Fibroblast of peridontal ligament (primary cell): ENCODE data around the gene ARHGAP9.
"Not testable (repeated sequence)": the region's sequence is repeated elsewhere in the genome, so short reads cannot be mapped to it uniquely, and the experiment has no call there.

ENCODE experiments used
- DNase-seq: peaks from one replicate; pipeline ENCODE4 v3.0.0-alpha.2; 2010; ENCODE audit errors: extremely low read depth

The ARHGAP9 gene

DNA sequence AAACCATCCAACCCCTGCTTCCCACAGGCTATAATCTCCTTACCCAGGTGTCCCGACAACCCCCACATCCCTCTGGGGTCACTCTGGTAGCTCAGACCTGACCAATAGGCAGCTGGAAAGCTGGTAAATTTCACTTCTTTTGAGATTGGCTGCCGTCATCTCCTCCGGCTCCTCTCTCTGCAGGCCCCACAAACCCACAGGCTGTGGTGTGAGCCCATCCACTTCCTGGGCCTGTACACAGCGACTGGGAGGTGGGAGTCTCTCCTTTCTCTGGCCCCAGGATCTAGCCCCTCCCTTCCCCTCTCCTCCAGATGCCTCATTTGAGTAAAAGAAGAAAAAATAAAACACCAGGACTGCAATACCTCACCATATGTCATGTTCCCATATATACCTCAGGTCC is 44.4 kb downstream of the ARHGAP9 start:
- DNase-seq, result no peak

DNA sequence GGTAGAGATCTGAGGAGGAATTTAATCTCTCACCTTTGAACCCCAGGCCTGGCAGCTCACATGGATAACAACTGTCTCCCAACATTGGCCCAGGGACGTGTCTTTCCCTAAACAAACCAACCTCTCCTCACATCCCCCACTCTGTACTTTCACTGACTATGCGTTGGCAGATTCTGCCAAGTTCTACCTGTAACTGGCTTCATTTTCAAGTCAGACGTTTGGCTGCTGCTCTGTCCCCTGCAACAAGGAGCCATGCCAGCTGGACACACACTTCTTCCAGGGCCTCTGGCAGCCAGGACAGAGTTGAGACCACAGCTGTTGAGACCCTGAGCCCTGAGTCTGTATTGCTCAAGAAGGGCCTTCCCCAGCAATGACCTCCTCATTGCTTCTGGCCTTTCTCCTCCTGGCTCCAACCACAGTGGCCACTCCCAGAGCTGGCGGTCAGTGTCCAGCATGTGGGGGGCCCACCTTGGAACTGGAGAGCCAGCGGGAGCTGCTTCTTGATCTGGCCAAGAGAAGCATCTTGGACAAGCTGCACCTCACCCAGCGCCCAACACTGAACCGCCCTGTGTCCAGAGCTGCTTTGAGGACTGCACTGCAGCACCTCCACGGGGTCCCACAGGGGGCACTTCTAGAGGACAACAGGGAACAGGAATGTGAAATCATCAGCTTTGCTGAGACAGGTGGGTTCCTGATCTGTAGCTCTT is 45.0 kb downstream of the ARHGAP9 start, which contains the start of gene INHBC:
Gene INHBC (plus strand): TSS at position 268 of the 707 bp plus-strand sequence. CDS start 103 bp downstream, at position 371.
- DNase-seq, result no peak

DNA sequence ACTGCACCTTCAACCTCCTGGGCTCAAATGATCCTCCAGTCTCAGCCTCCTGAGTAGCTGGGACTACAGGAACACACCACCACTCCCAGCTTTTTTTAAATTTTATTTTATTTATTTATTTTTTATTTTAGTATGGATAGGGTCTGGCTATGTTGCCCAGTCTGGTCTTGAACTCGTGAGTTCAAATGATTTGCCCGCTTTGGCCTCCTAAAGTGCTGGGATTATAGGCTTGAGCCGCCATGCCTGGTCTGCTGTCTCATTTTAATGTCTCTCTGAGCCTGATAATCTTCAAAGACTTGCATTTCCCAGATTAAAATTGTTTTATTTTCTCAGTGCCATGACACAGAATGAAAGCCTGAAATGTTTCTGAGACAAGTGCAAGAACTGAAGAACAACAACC is 46.3 kb downstream of the ARHGAP9 start:
- DNase-seq, result no peak

DNA sequence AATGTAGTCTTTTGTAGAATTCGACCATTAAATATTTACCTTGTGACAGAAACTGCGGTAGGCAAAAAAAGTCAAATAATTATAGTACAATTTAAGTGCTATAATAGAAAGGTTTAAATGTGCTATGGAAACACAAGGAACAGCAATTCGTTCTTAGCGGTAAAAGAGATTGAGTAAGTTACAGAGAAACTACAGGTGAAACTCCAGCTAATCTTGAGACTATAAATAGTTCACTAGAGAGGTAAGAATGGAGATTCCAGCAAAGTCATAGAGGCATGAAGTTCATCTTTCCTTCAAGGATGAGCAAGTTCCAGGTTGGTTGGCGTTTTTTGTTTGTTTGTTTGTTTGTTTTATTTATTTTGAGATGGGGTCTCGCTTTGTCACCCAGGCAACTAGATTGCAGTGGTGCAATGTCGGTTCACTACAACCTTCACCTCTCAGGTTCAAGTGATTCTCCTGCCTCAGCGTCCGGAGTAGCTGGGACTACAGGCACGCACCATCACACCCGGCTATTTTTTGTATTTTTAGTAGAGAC is 47.9 kb downstream of the ARHGAP9 start:
- no peak for DNase-seq

DNA sequence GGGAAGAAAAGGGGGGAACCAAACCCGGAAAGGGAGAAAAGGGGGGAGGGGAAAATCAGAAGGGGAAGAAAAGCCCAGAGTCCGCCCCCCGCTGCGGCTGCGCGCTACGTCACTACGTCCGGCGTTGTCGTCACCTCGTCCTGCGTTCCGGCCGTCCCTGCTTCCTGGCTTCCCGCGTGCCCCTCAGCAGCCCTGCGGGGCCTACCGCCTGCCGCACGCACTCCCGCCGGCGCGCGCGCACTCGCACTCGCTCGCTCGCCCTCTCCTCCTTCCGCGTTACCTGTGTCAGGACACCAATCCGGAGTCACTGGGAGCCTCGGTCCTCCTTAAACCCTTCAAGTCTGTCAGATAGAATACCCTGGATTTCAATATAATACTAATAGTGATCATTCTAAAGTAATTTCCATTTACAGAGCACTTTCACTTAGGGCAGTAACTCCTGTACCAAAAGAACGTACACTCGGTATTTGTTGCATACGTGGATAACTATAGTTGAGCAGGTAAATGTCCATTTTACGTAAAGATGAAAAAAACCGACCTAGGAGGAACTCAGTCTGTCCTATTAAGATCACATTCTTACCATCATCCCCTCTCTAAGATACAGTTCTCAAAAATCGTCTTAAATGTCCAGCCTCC is 48.6 kb downstream of the ARHGAP9 start, which contains the start of gene R3HDM2:
Gene R3HDM2 (minus strand): TSS at position 113 of the 636 bp plus-strand sequence. CDS start 120,615 bp downstream, outside the sequence.
- DNase-seq, result peak; percentile 93

DNA sequence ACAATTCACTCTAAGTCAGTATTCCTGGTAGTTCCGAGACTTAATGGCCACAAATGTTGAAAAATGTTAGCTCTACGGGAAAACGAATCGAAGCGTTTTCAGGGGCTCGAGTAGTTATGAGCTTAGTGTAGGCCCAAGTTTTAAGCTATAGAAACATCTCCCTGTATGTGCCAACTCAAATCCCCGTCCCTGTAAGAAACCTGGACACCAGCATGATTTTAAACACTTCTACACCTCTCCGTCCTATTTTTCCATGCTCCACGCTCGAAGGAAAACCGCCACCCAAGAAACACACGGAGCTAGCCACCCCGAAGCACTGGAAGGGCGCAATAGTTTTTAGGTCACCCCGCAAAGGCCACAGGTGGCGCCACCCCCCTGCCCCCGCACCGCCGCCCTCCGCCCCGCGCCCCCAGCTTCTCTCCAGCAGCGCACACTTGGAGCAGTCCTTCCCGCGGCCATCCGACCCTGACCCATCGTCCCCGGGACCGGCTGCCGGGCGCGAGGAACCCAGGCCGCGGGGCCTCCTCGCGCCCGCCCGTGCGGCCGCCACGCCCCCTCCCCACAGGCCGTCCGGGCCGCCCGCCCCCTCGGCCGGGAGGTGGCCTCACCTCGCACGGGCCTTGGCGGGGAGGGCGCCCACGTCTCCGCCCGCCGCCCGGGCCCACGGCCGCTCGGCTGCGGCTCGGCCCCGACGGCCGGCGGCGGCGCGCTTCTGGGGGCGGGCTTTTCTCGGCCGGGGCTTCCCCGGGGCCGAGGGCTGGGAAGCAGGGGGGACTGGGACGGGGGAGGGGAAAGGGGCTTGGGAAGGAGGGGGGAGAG is 49.3 kb downstream of the ARHGAP9 start:
- peak; percentile 49 for DNase-seq

DNA sequence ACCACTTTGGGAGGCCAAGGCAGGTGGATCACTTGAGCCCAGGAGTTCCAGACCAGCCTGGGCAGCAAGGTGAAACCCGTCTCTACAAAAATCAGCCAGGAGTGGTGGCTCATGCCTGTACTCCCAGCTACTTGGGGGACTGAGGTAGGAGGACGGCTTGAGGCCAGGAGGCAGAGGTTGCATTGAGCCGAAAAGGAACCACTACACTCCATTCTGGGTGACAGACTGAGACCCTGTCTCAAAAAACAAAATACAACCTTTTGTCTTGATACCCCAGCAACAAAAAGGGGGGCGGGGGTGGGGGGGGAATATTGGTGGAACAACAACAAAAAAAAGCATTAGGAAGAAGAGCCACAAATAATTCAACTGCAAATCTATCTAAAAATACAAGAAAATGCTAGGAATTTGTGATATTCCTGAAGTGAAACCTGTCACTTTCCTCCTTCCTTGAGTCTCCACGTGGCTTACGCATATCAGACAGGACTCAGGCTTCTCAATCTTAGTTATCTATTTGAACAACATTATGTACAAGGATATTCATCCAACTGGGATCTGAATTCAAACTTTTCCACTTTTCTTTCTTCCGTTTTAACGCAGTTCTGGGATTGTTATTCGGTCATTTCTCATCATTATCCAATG is 50.1 kb downstream of the ARHGAP9 start:
- no peak for DNase-seq

DNA sequence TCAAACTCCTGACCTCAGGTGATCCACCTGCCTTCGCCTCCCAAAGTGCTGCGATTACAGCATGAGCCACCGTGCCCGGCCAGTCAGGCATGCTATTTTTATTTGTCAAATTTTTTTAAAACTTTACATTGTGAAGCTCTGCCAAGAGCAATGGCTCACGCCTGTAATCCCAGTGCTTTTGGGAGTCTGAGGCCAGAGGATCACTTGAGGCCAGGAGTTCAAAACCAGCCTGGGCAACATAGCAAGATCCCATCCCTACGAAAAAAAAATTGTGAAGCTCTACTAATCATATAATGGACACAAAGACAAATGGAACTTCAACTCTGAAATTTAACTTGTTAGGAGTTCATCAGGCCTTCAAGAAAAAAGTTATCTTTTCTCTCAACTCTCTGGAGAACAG is 50.7 kb downstream of the ARHGAP9 start:
- no peak for DNase-seq

DNA sequence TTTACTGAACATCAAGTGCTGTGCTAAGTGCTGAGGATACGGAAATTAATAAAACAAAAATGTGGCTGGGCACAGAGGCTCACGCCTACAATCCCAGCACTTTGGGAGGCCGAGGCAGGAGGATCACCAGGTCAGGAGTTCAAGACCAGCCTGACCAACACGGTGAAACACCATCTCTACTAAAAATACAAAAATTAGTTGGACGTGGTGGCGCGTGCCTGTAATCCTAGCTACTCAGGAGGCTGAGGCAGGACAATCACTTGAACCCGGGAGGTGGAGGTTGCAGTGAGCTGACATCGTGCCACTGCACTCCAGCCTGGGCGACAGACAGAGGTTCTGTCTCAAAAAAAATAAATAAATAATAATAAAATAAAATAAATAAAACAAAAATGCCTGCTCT is 52.7 kb downstream of the ARHGAP9 start:
- DNase-seq, result not testable (repeated sequence)
